Naive thymus-derived CD8-positive, alpha-beta T cell (primary cell): ENCODE measurements around the gene TCAP. TPM values are rescaled to one million over a fixed set of nuclear protein-coding genes. Genes with fewer than 3 reads are reported as not detected.
"Not testable (repeated sequence)": the region's sequence is repeated elsewhere in the genome, so short reads cannot be mapped to it uniquely, and the experiment has no call there.

ENCODE experiments used
- ATAC-seq, 2 donors: fragments of 150-1000 bp; cut with Tn5 transposase in 1 of 2; sonication (Bioruptor Pico), chemical (Tn5 transposase) in 1 of 2; 1 replicate in 1 of 2; 2 replicates in 1 of 2; pipeline ENCODE4 v1.10.0; 2021; ENCODE audit warnings: mild to moderate bottlenecking in 2 of 2, moderate library complexity in 2 of 2
- POLR2A ChIA-PET: fragments of 350-600 bp; sonication (Branson Sonifier 250); formaldehyde crosslinking; loops from one replicate; lab custom pipeline; 2021; ENCODE audit warnings: antibody characterized with exemption; lab: Charles Lee
- DNase-seq, 10 donors: peaks; one replicate each; pipeline versions ENCODE4 v3.0.0 to v3.0.0-alpha.2; 2020 to 2022
- H3K27ac Mint-ChIP-seq, 10 donors: one replicate each; pipeline ENCODE4 v1.8.0; 2020 to 2022; ENCODE audit warnings: mild to moderate bottlenecking in 10 of 10, mixed read lengths in 10 of 10, moderate library complexity in 4 of 10, inconsistent platforms in 1 of 10
- H3K27me3 Mint-ChIP-seq, 5 donors: one replicate each; pipeline ENCODE4 v1.8.0; 2021 to 2022; ENCODE audit warnings: mixed read lengths in 5 of 5
- H3K36me3 Mint-ChIP-seq, 3 donors: one replicate each; pipeline ENCODE4 v1.8.0; 2020 to 2022; ENCODE audit warnings: mixed read lengths in 3 of 3, mild to moderate bottlenecking in 2 of 3, inconsistent platforms in 1 of 3
- H3K4me1 Mint-ChIP-seq, 4 donors: one replicate each; pipeline ENCODE4 v1.8.0; 2021 to 2022; ENCODE audit warnings: mixed read lengths in 4 of 4
- H3K4me3 Mint-ChIP-seq, 10 donors: one replicate each; pipeline ENCODE4 v1.8.0; 2020 to 2022; ENCODE audit warnings: mild to moderate bottlenecking in 10 of 10, mixed read lengths in 10 of 10, moderate library complexity in 6 of 10, inconsistent platforms in 1 of 10
- H3K9me3 Mint-ChIP-seq, 9 donors: one replicate each; pipeline ENCODE4 v1.8.0; 2020 to 2022; ENCODE audit warnings: mixed read lengths in 9 of 9, mild to moderate bottlenecking in 3 of 9, inconsistent platforms in 1 of 9, moderate library complexity in 1 of 9
- polyA plus RNA-seq, 3 donors: library from polyadenylated mRNA; unstranded; fragments of 300-500 nt; fragmentation: Illumina TruSeq; gene quantifications; one replicate each; pipeline ENCODE4 v1.2.3, GENCODE V29; 2021
- total RNA-seq, 8 experiments: library from RNA in 2 of 8; stranded (reverse) in 2 of 8; gene quantifications; one replicate each; pipeline ENCODE4 v1.2.3 and lab custom pipeline; 2021 to 2026

Gene TCAP
- total and polyA plus RNA-seq, 5 experiments from 2014 or later: 0.11 to 10.3 (median 8.5) TPM; not detected in 2

- Mint-ChIP-seq H3K27me3 (peaks cover 19 to 30% (median 22%) of the 10 kb centered on the region in 5 donors), H3K36me3 (peaks cover 0 to 12% (median 8%) of the 10 kb centered on the region in 3 donors), H3K27ac (no peak overlapping the region), H3K9me3 (no peaks in the 10 kb centered on the region), H3K4me1 (peaks cover 8 to 20% (median 9%) of the 10 kb centered on the region in 4 donors), H3K4me3 (no peak overlapping the region)
- no peak for ATAC-seq
- POLR2A ChIA-PET: interaction anchor here (0.9 to 1.9 kb wide), 2 partner anchors 9 to 18 kb away, joined by 4 to 8 read pairs; partner anchors contain the start of gene PGAP3
- DNase-seq: peak in 1 of 10 donors; percentile 23
Observed at GRCh38 chr17:39696731-39697130, 31.6 kb downstream of the TCAP start.

DNA sequence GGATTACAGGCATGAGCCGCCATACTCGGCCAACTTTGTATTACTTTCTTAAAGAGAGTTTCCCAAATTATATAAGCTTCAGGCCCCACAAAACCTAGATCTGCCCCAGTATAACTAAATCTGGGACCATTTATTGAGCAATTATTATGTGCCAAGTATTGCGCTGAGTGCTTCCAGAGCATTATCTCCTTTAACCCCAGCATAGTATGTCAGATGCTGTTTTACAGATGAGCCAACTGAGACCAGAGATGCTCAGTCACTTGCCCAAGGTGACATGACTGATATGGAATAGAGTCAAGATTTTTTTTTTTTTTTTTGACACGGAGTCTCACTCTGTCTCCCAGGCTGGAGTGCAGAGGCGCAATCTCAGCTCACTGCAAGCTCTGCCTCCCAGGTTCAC, 32.8 kb downstream of the TCAP start:
- H3K9me3 Mint-ChIP-seq: no peaks in the 10 kb centered on the region

GRCh38 chr17:39699157-39699817, 34.1 kb downstream of the TCAP start:
- POLR2A ChIA-PET: interaction anchor here (0.7 to 1.8 kb wide), 2 partner anchors 12 to 24 kb away, joined by 4 to 7 read pairs; partner anchors contain the start of gene PGAP3

More for the DNA sequence above, 32.8 kb downstream of the TCAP start:
- peaks cover 22 to 35% (median 24%) of the 10 kb centered on the region in 5 donors for H3K27me3 Mint-ChIP-seq
- ATAC-seq (no peak), DNase-seq (no peak)
- H3K4me3 Mint-ChIP-seq: no peak overlapping the region
- POLR2A ChIA-PET: interaction anchor here (0.7 to 0.9 kb wide), 2 partner anchors 19 to 169 kb away, joined by 4 to 5 read pairs; no protein-coding TSS in a partner anchor
- peaks cover 0 to 12% (median 8%) of the 10 kb centered on the region in 3 donors for H3K36me3 Mint-ChIP-seq
- H3K27ac Mint-ChIP-seq: no peak overlapping the region
- peaks cover 8 to 20% (median 9%) of the 10 kb centered on the region in 4 donors for H3K4me1 Mint-ChIP-seq

GRCh38 chr17:39699818-39700147, 34.6 kb downstream of the TCAP start, which contains the start of gene ERBB2:
Gene ERBB2, plus strand, starts transcription at chr17:39700064. Its CDS starts 175 bp downstream, at chr17:39700239.
- ATAC-seq (no peak), DNase-seq (peak in 1 of 10 donors; percentile 41)
- H3K27me3 Mint-ChIP-seq: peaks cover 22 to 35% (median 23%) of the 10 kb centered on the region in 5 donors
- POLR2A ChIA-PET: interaction anchor here (1.8 kb wide), 1 partner anchor 12 kb away, joined by 7 read pairs; the partner anchor contains the start of gene PGAP3
- H3K9me3 Mint-ChIP-seq: no peaks in the 10 kb centered on the region
- peaks cover 0 to 10% (median 8%) of the 10 kb centered on the region in 3 donors for H3K36me3 Mint-ChIP-seq
- H3K4me1 Mint-ChIP-seq: peaks cover 12 to 20% (median 13%) of the 10 kb centered on the region in 4 donors
- peak within 1 kb of the TSS in 1 of 10 donors; percentile 28 for H3K27ac Mint-ChIP-seq
- H3K4me3 Mint-ChIP-seq: peak within 1 kb of the TSS; percentile 8 to 83 (median 65)

More at GRCh38 chr17:39699157-39699817, 34.1 kb downstream of the TCAP start:
- H3K36me3 Mint-ChIP-seq: peaks cover 0 to 12% (median 8%) of the 10 kb centered on the region in 3 donors
- DNase-seq, H3K27ac Mint-ChIP-seq, H3K9me3 Mint-ChIP-seq, ATAC-seq: not testable (repeated sequence)
- H3K4me3 Mint-ChIP-seq: peak overlapping the region; percentile 8 to 83 (median 65)
- peaks cover 22 to 35% (median 23%) of the 10 kb centered on the region in 5 donors for H3K27me3 Mint-ChIP-seq
- peaks cover 8 to 20% (median 12%) of the 10 kb centered on the region in 4 donors for H3K4me1 Mint-ChIP-seq

DNA sequence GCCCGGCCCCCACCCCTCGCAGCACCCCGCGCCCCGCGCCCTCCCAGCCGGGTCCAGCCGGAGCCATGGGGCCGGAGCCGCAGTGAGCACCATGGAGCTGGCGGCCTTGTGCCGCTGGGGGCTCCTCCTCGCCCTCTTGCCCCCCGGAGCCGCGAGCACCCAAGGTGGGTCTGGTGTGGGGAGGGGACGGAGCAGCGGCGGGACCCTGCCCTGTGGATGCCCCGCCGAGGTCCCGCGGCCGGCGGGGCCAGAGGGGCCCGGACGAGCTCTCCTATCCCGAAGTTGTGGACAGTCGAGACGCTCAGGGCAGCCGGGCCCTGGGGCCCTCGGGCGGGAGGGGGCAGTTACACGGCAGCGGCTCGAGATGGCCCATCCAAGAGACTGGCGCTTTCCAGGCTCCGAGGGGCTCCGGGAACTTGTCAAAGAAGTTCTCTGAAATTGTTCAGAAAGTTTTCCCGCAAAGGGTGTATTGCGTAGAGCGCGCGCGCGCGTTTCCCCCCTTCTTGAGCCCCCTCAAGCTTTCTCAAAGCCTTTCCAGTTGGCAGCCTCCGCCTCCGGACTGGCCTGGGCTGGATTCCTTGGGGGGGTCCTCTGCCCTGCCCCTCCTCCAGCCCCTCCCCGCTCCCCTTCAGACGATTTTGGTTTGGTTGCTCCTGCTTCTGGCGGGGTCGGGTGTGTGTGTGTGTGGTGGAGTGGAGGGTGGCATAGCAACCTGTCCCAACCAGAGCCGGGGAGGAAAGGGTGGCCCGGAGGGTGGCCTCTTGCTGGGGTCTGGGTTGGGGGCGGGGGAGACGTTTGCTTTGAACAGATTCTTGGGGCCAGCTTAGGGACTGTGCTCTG, 35.2 kb downstream of the TCAP start:
- ATAC-seq: peak; percentile 20 to 28
- Mint-ChIP-seq H3K36me3 (peaks cover 0 to 10% (median 6%) of the 10 kb centered on the region in 3 donors), H3K4me3 (peak overlapping the region in 5 of 10 donors; percentile 7 to 78 (median 26)), H3K4me1 (peaks cover 12 to 20% (median 13%) of the 10 kb centered on the region in 4 donors), H3K9me3 (no peaks in the 10 kb centered on the region), H3K27ac (no peak overlapping the region), H3K27me3 (peaks cover 22 to 35% (median 23%) of the 10 kb centered on the region in 5 donors)
- peak in 1 of 10 donors; percentile 53 for DNase-seq
- POLR2A ChIA-PET: interaction anchor here (0.6 to 1.8 kb wide), 3 partner anchors 13 to 113 kb away, joined by 3 to 7 read pairs (median 4); partner anchors contain the start of gene PGAP3

DNA sequence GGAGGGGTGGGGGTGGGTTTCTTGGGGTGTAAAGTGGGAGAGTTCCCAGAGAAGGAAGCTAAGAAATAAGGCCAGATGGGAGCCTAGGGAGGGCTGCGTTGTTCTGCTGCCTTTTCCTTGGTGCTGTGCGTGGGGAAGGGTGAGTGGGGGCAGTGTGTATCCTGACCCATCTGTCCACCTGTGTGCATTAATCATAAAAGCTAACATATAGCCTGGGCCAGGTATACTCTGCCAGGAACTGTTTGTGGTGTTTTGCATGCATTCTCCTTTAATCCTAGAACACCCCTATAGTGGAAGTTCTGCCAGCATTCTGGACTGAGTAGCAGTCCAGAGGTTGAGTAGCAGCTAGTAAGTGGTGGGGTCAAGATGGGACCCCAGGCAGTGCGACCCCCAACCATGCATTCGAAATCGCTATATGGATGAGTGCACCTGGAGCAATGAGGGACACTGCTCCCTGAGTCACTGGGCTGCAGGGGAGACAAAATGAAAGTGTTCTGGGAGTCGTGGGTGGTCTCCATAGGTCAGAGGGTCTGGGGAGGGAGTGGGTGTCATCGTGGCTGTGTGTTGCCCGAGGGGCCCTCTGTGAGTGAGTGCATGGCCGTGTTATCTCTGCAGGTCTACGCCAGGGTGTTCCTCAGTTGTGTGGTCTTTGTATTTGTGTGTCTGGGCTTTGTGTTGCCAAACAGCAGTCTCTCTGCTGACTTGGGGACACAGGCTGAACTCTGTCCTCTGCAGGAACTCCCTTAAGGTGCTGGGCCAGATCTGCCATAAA, 36.0 kb downstream of the TCAP start:
- Mint-ChIP-seq H3K4me3 (peak overlapping the region in 4 of 10 donors; percentile 7 to 64 (median 38)), H3K4me1 (peaks cover 12 to 20% (median 13%) of the 10 kb centered on the region in 4 donors), H3K36me3 (peaks cover 0 to 10% (median 6%) of the 10 kb centered on the region in 3 donors), H3K9me3 (no peaks in the 10 kb centered on the region), H3K27ac (peak overlapping the region in 1 of 10 donors; percentile 1), H3K27me3 (peaks cover 22 to 35% (median 23%) of the 10 kb centered on the region in 5 donors)
- DNase-seq (peak in 1 of 10 donors; percentile 35), ATAC-seq (no peak)
- POLR2A ChIA-PET: interaction anchor here (0.6 to 1.8 kb wide), 3 partner anchors 13 to 114 kb away, joined by 3 to 7 read pairs (median 4); partner anchors contain the start of gene PGAP3

GRCh38 chr17:39701784-39702422, 36.8 kb downstream of the TCAP start:
- no peak overlapping the region for H3K27ac Mint-ChIP-seq
- peak in 1 of 10 donors; percentile 36 for DNase-seq
- H3K9me3 Mint-ChIP-seq: no peaks in the 10 kb centered on the region
- no peak overlapping the region for H3K4me3 Mint-ChIP-seq
- peaks cover 22 to 35% (median 23%) of the 10 kb centered on the region in 5 donors for H3K27me3 Mint-ChIP-seq
- ATAC-seq: no peak
- POLR2A ChIA-PET: interaction anchor here (1.7 kb wide), 1 partner anchor 14 kb away, joined by 6 read pairs; the partner anchor contains the start of gene PGAP3
- H3K4me1 Mint-ChIP-seq: peaks cover 15 to 25% (median 20%) of the 10 kb centered on the region in 4 donors
- H3K36me3 Mint-ChIP-seq: peaks cover 0 to 10% (median 6%) of the 10 kb centered on the region in 3 donors

DNA sequence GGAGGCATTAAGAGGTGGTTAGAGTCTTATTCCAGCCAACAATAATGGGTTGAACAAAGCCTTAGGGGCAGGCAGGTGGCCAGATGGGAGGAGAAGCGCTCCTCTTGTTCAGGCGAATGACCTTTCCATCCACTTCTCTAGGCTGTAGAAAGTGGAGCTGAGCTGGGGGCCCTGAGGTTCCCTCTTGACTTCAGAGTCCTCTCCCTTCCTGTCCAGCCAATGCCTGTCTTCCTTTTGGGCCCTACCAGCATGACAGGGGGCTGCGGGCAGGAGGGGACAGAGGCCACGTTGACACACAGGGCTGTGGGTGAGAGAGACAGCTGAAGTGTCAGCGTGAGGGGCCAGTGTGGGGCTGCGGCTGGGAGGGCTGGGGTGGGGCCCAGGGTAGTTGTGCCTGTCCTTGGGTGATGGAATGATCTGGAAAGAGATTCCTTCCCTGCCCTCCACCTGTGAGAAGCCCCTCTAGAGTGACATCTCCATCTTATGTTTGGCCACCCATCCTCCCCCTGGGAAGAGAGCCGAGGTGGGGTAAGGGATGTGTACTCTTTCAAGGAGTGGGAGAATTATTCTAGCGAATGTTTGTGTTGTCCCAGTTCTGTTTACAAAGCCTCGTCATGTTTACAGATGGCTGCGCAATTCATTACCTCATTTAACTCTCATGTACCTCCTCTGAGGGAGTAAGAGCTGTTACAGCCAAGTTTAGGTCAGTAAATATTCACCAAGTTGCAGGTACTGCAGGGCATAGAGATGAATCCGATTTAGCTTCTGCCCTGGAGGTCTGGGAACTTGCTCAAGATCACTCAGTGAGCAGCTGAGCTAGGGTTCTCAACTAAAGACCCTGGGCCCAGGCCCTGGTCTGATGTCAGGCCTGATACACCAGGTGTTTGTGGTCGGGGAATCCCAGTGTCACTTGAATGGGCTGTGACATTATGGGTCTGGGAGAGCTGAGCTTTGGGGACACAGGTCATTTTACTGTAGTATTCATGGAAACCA, 38.0 kb downstream of the TCAP start:
- Mint-ChIP-seq H3K4me3 (no peak overlapping the region), H3K27ac (peak overlapping the region in 2 of 10 donors; percentile 1 to 49), H3K36me3 (peaks cover 0 to 4% (median 4%) of the 10 kb centered on the region in 3 donors), H3K4me1 (peaks cover 20 to 32% (median 30%) of the 10 kb centered on the region in 4 donors), H3K9me3 (no peaks in the 10 kb centered on the region), H3K27me3 (peaks cover 20 to 35% (median 23%) of the 10 kb centered on the region in 5 donors)
- DNase-seq (peak in 1 of 10 donors; percentile 41), ATAC-seq (no peak)
- POLR2A ChIA-PET: interaction anchor here (1.7 kb wide), 1 partner anchor 16 kb away, joined by 6 read pairs; the partner anchor contains the start of gene PGAP3

DNA sequence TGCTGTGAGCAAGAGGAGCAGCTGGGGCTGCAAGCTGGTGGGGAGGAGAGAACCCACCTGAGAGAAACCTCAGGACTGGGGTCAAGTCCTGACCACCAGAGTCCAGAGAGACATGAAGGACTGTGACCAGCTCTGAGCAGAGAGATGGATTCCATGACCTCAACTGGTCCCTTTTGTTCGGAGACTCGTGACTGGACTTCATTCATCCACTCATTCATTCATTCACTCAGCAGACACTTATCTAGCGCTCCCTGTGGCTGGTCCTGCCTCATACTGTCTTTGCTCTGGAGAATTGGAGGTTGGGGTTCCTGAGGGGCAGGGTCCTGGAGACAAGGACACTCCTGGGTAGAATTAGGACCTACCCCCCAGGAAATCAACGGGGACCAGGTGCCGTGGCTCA, 38.8 kb downstream of the TCAP start:
- peaks cover 0 to 4% (median 2%) of the 10 kb centered on the region in 3 donors for H3K36me3 Mint-ChIP-seq

More for the DNA sequence above, 38.8 kb downstream of the TCAP start:
- no peaks in the 10 kb centered on the region for H3K9me3 Mint-ChIP-seq
- DNase-seq (peak in 1 of 10 donors; percentile 48), ATAC-seq (no peak)
- peak overlapping the region in 2 of 10 donors; percentile 1 to 49 for H3K27ac Mint-ChIP-seq
- POLR2A ChIA-PET: no interaction called here
- H3K4me1 Mint-ChIP-seq: peaks cover 20 to 36% (median 32%) of the 10 kb centered on the region in 4 donors
- peaks cover 18 to 31% (median 21%) of the 10 kb centered on the region in 5 donors for H3K27me3 Mint-ChIP-seq
- H3K4me3 Mint-ChIP-seq: no peak overlapping the region
